Amygdala (tissue), 56 donors: ENCODE results near the gene NCAM2.

ENCODE experiments used
- DNase-seq, 56 donors: peaks; one replicate each; lab custom pipeline; 2025; lab: John Stamatoyannopoulos, UW

Gene NCAM2

DNA sequence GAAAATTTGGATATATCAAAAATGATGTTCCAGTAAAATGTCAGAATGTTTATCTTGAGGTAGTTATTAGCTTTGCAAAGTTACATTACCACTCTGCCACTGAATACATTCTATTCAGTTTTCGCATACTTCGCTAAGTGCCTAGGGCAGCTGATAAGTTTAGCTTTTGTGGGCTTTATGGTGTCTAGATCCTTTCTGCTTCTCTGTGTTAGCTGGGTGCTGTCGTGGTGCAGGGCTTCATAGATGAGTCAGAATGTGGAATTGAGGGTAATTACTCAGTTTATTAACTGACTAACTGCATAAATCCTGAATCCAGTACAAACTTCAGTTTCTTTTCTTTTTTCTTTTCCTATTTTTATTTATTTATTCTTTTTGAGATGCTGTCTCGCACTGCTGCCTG lies 21.5 kb downstream of the NCAM2 start:
- no peak for DNase-seq

- no peak for DNase-seq
Observed at GRCh38 chr21:21025742-21026141, 27.5 kb downstream of the NCAM2 start.

GRCh38 chr21:21028275-21028820 lies 30.1 kb downstream of the NCAM2 start:
- no peak for DNase-seq

DNA sequence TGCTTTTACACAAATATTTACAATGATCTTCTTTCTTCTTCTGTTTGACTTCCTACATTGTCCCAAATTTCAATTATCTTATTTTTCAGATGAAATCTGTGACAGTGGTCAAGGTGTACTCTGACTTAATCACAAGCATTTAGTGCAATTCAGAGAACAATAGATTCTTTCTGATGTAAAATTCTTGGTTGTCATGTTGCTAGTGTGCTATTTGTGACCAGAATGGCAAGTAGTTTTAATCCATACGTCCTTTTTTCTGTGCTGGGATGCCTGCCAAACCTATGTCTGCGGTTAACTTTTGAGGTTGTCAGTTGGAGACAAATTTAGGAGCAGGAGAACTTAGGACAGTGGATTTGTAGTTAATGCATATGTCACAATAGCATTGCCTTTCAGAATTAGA lies 31.0 kb downstream of the NCAM2 start:
- DNase-seq = peak in 6 of 56 donors; percentile 3 to 43 (median 6)

- DNase-seq = no peak
Observed at GRCh38 chr21:21030311-21030710, 32.1 kb downstream of the NCAM2 start.

DNA sequence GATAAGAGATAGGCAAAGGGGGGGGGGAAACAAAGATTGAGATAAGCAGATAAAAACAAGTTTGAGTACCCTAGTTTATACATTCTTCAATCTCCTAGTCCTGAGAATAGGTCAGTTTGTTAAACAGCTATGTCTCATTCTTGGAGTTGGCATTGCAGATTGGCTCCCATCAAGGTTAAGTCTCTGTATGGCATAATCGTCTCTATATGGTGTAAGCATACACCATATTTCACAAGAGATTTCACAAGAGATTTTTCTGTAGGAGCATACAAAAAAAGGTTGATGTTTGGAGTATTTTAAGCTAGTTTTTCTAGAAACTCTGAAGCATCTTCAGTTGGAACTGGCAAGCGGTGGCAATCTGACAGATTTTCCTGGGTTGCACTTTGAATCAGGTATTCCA lies 35.8 kb downstream of the NCAM2 start:
- DNase-seq = no peak

- DNase-seq = no peak
Observed at GRCh38 chr21:21039624-21040170, 41.5 kb downstream of the NCAM2 start.

DNA sequence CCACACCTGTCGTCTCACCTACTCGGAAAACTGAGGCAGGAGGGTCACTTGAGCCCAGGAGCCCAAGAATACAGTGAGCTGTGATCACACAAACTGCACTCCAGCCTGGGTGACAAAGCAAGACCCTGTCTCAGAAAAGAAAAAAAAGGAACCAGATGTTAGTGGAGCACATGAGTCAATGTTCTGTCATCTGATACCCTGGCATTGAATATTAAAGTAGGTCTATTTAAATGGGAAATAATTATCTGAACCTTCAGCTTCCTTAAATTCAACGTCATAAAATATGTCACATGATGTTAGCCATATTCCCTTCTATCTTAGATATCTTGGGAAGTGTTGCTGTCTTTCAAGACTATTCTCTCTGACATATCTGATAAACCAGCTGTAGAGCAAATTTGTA lies 47.3 kb downstream of the NCAM2 start:
- DNase-seq = no peak

DNA sequence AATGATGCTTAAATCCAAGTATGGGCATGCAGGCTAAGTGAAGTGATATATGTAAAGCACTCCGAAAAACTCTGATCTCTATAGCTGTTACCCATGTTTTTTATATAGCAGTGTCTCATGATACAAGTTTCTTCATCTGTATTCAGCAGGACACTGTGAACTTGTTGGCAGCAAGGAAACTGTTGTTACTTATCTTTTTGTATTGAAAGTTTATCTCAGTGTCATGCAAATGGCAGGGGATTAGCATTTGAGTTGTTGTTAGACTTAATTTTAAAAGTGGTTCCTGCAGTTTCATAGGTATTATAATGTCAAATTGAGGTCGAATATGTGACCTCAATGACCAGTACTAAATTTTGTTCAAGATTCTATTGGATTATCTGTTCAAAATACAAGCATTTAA lies 47.9 kb downstream of the NCAM2 start:
- no peak for DNase-seq

DNA sequence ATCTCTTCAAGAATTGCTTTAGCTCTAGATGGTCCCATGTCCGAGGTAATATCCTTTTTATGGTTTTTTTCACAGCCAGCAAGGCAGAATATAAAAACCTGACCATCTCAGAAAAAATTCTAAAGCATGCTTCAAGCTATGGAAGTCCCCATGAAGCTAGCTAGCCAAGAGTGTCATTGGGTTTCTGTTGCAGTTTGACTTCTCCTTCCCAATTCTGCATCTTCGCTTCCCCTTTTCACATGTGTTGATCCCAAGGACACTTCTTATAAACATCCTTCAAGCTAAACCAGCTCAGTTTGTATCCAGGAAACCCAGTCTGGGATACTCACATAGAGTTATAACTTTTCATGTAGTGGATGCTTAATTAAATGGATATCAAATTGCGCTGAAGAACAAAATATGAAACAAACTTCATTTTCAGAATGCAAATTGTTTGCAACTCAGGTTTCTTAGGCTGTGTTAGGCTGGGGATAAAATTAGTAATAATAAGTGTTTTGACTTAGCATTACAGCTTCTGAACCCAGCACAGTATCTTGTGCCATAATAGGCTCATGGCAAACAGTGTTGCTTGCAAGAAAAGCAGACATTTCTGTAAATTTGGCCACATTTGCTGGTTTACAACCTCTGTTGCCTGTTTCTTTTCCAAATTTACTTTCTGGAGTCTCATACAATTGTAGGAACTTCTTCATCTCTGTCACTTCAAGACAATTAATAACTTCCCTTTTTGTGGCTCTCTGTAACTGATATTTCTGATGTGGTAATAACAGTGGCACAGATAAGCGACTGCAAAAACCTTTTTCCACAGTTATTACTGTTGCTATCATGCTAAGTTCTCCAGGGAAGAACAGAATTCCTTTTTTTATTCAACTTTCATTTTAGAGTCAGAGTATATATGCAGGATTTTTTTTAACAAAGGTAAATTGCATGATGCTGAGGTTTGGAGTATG lies 53.2 kb downstream of the NCAM2 start:
- DNase-seq = no peak

GRCh38 chr21:21052672-21053071 lies 54.5 kb downstream of the NCAM2 start:
- no peak for DNase-seq

DNA sequence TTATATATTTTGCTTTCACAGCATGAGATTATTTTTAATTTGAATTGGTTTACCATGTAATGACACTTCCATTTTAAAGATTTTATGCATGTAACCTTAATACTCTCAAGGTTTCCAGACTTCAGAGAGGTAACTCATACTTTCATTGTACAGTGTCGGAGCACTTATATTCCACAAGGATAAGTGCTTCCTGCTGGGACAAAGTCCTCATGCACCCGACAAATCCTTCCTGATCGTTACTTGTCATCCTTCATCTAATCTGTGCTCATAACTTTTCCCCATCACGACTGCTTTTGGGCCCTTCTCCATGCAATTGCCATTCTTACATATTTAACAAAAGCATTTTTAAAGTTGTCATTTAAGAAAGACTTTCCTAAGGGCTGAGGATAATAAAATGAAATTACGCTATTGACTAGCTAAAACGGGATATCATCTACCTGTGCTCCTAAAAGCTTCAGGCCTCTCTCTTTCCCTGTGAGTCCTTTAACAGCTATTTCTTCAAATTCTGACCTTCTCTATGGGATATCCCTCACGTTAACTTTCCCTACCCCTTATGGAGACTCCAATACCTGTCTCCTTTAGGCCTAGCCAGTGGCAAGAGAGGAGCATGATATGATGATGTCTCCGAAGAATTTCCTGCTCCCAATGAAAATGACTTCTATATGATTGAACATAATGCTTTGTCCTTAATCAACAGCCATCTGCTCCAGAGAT lies 59.3 kb downstream of the NCAM2 start:
- no peak for DNase-seq

DNA sequence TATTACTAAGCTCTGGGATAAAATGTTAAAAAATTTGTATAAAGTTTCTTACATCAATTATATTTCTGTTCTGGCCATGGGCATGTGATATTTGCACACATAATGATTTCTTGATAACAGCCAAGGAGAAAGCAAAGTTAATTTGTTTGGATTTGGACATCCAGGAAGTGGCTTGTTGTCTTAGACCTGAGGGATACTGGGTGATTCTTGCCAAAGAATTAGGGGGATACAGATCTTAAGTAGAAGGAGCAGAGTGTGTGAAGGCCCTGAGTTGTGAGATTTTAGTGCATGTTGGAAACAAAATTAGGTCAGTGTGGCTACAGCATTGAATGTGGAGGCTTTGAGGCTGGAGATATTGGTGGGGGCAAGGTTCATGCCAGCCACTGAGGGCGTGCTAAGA lies 65.6 kb downstream of the NCAM2 start:
- no peak for DNase-seq

GRCh38 chr21:21064353-21064752 lies 66.1 kb downstream of the NCAM2 start:
- no peak for DNase-seq

DNA sequence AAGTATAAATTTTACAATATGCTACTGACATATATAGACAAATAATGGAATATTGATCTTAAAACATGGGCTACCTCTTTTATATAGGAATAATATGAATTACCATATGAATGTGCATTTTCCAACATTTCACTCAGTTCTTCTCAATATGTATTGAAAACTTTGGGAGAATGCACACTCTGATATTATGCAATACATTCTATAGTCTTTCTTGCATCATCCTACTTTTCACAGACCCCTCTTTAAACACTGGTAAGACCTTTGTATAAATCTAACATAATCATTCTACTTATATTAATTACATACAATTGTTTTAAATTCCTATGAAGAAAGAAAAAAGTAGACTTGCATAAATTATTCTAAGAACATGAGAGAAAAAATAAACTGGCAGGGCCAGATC lies 69.2 kb downstream of the NCAM2 start:
- no peak for DNase-seq

- DNase-seq = no peak
Observed at GRCh38 chr21:21074305-21074704, 76.1 kb downstream of the NCAM2 start.

- DNase-seq = no peak
Observed at GRCh38 chr21:21076051-21076450, 77.8 kb downstream of the NCAM2 start.

- DNase-seq = no peak
Observed at GRCh38 chr21:21076491-21076890, 78.3 kb downstream of the NCAM2 start.

GRCh38 chr21:21079646-21080045 lies 81.4 kb downstream of the NCAM2 start:
- DNase-seq = no peak

GRCh38 chr21:21084179-21084578 lies 86.0 kb downstream of the NCAM2 start:
- no peak for DNase-seq

DNA sequence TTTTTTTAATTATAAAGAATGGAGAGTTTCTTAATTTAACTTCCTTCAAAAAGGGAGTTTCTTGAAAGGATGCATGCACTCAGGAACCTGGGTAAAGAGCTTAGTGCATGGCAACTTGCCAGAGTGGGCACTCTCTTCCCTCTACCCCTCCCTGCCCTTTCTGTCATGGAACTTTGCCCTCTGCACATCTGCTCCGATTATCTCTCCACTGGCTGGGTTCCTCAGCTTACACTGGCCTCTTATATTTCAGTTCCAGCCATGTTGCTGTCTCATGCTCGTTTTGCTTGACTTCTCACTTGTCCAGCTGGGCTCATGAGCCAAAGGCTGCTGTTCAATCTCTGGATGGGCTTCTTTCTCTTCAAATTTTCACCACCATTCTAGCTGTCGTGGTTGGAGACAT lies 87.0 kb downstream of the NCAM2 start:
- peak in 21 of 56 donors; percentile 3 to 65 (median 30) for DNase-seq
